GM23338 (cell line): Measurements from ENCODE around the gene EXOC6B. TPM values are rescaled to one million over a fixed set of nuclear protein-coding genes. Genes with fewer than 3 reads are reported as not detected.

Experiments used
- ATAC-seq: fragments of 200-7000 bp; cut with Tn5 transposase; 3 replicates; pipeline ENCODE4 v1.9.1; 2020
- DNase-seq: peaks from one replicate; pipeline ENCODE4 v3.0.0-alpha.2; 2015; ENCODE audit warnings: low spot score
- H2AFZ ChIP-seq: fragments of 200-600 bp; sonication (generic); 2 replicates; pipeline ENCODE4 v1.8.0; 2016; ENCODE audit warnings: antibody characterized with exemption, mild to moderate bottlenecking, moderate library complexity
- H3F3A ChIP-seq: fragments of 200-600 bp; sonication (generic); replicated peaks from 2 replicates; pipeline ENCODE4 v1.8.0; 2017; ENCODE audit warnings: antibody characterized with exemption, mixed run types, low read depth
- H3K27ac ChIP-seq: fragments of 200-600 bp; sonication (generic); 2 replicates; pipeline ENCODE4 v1.6.1; 2016; ENCODE audit warnings: low read depth
- H3K27me3 ChIP-seq: fragments of 200-600 bp; sonication (generic); 2 replicates; pipeline ENCODE4 v1.8.0; 2016; ENCODE audit warnings: mild to moderate bottlenecking, mixed run types, moderate library complexity; ENCODE audit not compliant: insufficient read depth
- H3K36me3 ChIP-seq: fragments of 200-600 bp; sonication (generic); 2 replicates; pipeline ENCODE4 v1.8.0; 2016; ENCODE audit warnings: mild to moderate bottlenecking; ENCODE audit not compliant: insufficient read depth
- H3K4me1 ChIP-seq: fragments of 200-600 bp; sonication (generic); 2 replicates; pipeline ENCODE4 v1.8.0; 2016; ENCODE audit warnings: mild to moderate bottlenecking, moderate library complexity; ENCODE audit not compliant: insufficient read depth
- H3K4me2 ChIP-seq: fragments of 200-600 bp; sonication (generic); 2 replicates; pipeline ENCODE4 v1.7.1; 2017; ENCODE audit warnings: mixed run types
- H3K4me3 ChIP-seq: fragments of 200-600 bp; sonication (generic); 2 replicates; pipeline ENCODE4 v1.6.1; 2016; ENCODE audit warnings: mixed run types
- H3K79me2 ChIP-seq: fragments of 200-600 bp; sonication (generic); replicated peaks from 2 replicates; pipeline ENCODE4 v1.8.0; 2017; ENCODE audit warnings: mild to moderate bottlenecking; ENCODE audit not compliant: insufficient read depth
- H3K9me2 ChIP-seq: fragments of 200-600 bp; sonication (generic); 2 replicates; pipeline ENCODE4 v1.8.0; 2017; ENCODE audit not compliant: insufficient read depth
- H4K20me1 ChIP-seq: fragments of 200-600 bp; sonication (generic); replicated peaks from 2 replicates; pipeline ENCODE4 v1.8.0; 2017; ENCODE audit warnings: mild to moderate bottlenecking; ENCODE audit not compliant: insufficient read depth
- H3K27ac Mint-ChIP-seq: 2 replicates; pipeline ENCODE4 v1.8.0; 2020; ENCODE audit warnings: inconsistent platforms, mild to moderate bottlenecking, moderate library complexity, mixed read lengths
- H3K27me3 Mint-ChIP-seq: 3 replicates; pipeline ENCODE4 v1.8.0; 2022; ENCODE audit warnings: low read depth, mild to moderate bottlenecking, moderate library complexity, mixed read lengths, inconsistent platforms; ENCODE audit not compliant: insufficient read depth, poor library complexity
- H3K36me3 Mint-ChIP-seq: 3 replicates; pipeline ENCODE4 v1.8.0; 2021; ENCODE audit warnings: low read depth, mild to moderate bottlenecking, inconsistent platforms, moderate library complexity, mixed read lengths
- H3K4me1 Mint-ChIP-seq: 3 replicates; pipeline ENCODE4 v1.8.0; 2020; ENCODE audit warnings: mild to moderate bottlenecking, inconsistent platforms, mixed read lengths
- H3K4me3 Mint-ChIP-seq: 3 replicates; pipeline ENCODE4 v1.8.0; 2021; ENCODE audit warnings: moderate library complexity, mild to moderate bottlenecking, inconsistent platforms, mixed read lengths
- H3K9me3 Mint-ChIP-seq: 3 replicates; pipeline ENCODE4 v1.8.0; 2020; ENCODE audit warnings: moderate library complexity, mild to moderate bottlenecking, inconsistent platforms, mixed read lengths
- CREB1 ChIP-seq: fragments of 250-450 bp; sonication (Bioruptor Pico); IDR thresholded peaks from 2 replicates; pipeline ENCODE4 v1.5.0; 2020; ENCODE audit warnings: low read depth, mild to moderate bottlenecking, moderate library complexity
- CTCF ChIP-seq, 2 experiments: fragments of 200-600 bp in 1 of 2; sonication (generic) in 1 of 2; conservative IDR thresholded peaks; 2 replicates each; pipeline versions ENCODE4 v1.5.1 to v1.6.1; 2016 to 2017; ENCODE audit warnings: antibody characterized with exemption in 2 of 2, low read depth in 2 of 2, mild to moderate bottlenecking in 2 of 2, moderate library complexity in 1 of 2
- ETS1 ChIP-seq: IDR thresholded peaks from 2 replicates; pipeline ENCODE4 v1.6.1; 2016; ENCODE audit warnings: antibody characterized with exemption
- EZH2 ChIP-seq: fragments of 200-600 bp; sonication (generic); IDR thresholded peaks from one replicate; pipeline ENCODE4 v1.8.0; 2017; ENCODE audit warnings: antibody characterized with exemption, mild to moderate bottlenecking, low read depth; ENCODE audit not compliant: unreplicated experiment
- EZH2phosphoT487 ChIP-seq: fragments of 200-600 bp; sonication (generic); IDR thresholded peaks from one replicate; pipeline ENCODE4 v1.8.1; 2018; ENCODE audit warnings: antibody characterized with exemption; ENCODE audit not compliant: unreplicated experiment
- JUNB ChIP-seq: IDR thresholded peaks from one replicate; pipeline ENCODE4 v1.6.1; 2016; ENCODE audit warnings: antibody characterized with exemption; ENCODE audit not compliant: unreplicated experiment
- NANOG ChIP-seq: IDR thresholded peaks from 2 replicates; pipeline ENCODE4 v1.6.1; 2016; ENCODE audit warnings: antibody characterized with exemption, borderline replicate concordance
- POLR2AphosphoS5 ChIP-seq: IDR thresholded peaks from 2 replicates; pipeline ENCODE4 v1.6.1; 2016; ENCODE audit warnings: antibody characterized with exemption, low read depth
- REST ChIP-seq: IDR thresholded peaks from one replicate; pipeline ENCODE4 v1.6.1; 2018; ENCODE audit warnings: antibody characterized with exemption; ENCODE audit not compliant: unreplicated experiment
- STAT1 ChIP-seq: IDR thresholded peaks from one replicate; pipeline ENCODE4 v1.6.1; 2016; ENCODE audit warnings: antibody characterized with exemption; ENCODE audit not compliant: unreplicated experiment
- ZNF114 ChIP-seq: fragments of 250-450 bp; sonication (Bioruptor Pico); IDR thresholded peaks from 2 replicates; pipeline ENCODE4 v1.5.0; 2020; ENCODE audit warnings: mild to moderate bottlenecking, moderate library complexity
- ZNF331 ChIP-seq: fragments of 250-450 bp; sonication (Bioruptor Pico); IDR thresholded peaks from 2 replicates; pipeline ENCODE4 v1.5.0; 2020; ENCODE audit warnings: low read depth, mild to moderate bottlenecking, moderate library complexity
- ZNF462 ChIP-seq: fragments of 250-450 bp; sonication (Bioruptor Pico); IDR thresholded peaks from 2 replicates; pipeline ENCODE4 v1.5.0; 2020; ENCODE audit warnings: mild to moderate bottlenecking, moderate library complexity
- polyA plus RNA-seq: library from polyadenylated mRNA; unstranded; fragments of >200 nt; fragmentation: Nextera tagmentation; extraction: Ambion mirVana; gene quantifications from 2 replicates; pipeline ENCODE4 v1.2.1, GENCODE V29; 2016
- total RNA-seq: library from RNA; depleted of rRNA; stranded (reverse); fragments of >200 nt; shearing (Covaris generic); gene quantifications from 2 replicates; pipeline ENCODE4 v1.2.3, GENCODE V29; 2014

The EXOC6B gene
- total and polyA plus RNA-seq, 2 experiments from 2014 or later = 7.2 to 45.9 TPM

- no peak overlapping the region for H3K27ac ChIP-seq
- Mint-ChIP-seq H3K36me3 (peaks cover 3% of the 10 kb centered on the region), H3K27me3 (peaks cover 6% of the 10 kb centered on the region), H3K4me3 (no peak overlapping the region), H3K9me3 (no peaks in the 10 kb centered on the region), H3K27ac (no peak overlapping the region), H3K4me1 (peaks cover 32% of the 10 kb centered on the region)
- H3K4me1 ChIP-seq = peaks cover 15% of the 10 kb centered on the region
- H3K4me2 ChIP-seq = no peak overlapping the region
- no peaks in the 10 kb centered on the region for H3K36me3 ChIP-seq
- H3F3A ChIP-seq = no peaks in the 10 kb centered on the region; the same call in 1 of the 2 replicates
- no peak overlapping the region for H2AFZ ChIP-seq
- H3K27me3 ChIP-seq = no peaks in the 10 kb centered on the region
- ATAC-seq = no peak
- TF ChIP-seq POLR2AphosphoS5 (no peak), ZNF462 (CRISPR knock-in tag) (no peak), CTCF (conservative IDR thresholded peaks at IDR 0.05; ENCODE audit: low read depth in 2 of 2) (no peak), ZNF331 (no peak), NANOG (no peak), ETS1 (no peak), ZNF114 (CRISPR knock-in tag) (no peak), CREB1 (no peak), EZH2 (no peak), EZH2phosphoT487 (no peak), REST (no peak), JUNB (no peak), STAT1 (no peak)
- H3K79me2 ChIP-seq = peaks cover 53% of the 10 kb centered on the region
- no peaks in the 10 kb centered on the region for H4K20me1 ChIP-seq
- H3K4me3 ChIP-seq = no peak overlapping the region
- no peaks in the 10 kb centered on the region; the same call in 1 of the 2 replicates for H3K9me2 ChIP-seq
- no peak for DNase-seq
Measured at GRCh38 chr2:72821983-72822382, 3.9 kb downstream of the EXOC6B start.
